WI38 (cell line): ENCODE results near the gene ANXA10.
"Not testable (repeated sequence)": the region's sequence is repeated elsewhere in the genome, so short reads cannot be mapped to it uniquely, and the experiment has no call there.

ENCODE experiments used
- H3K4me3 ChIP-seq: 2 replicates; pipeline ENCODE4 v1.5.1; 2011; ENCODE audit warnings: low read depth, mild to moderate bottlenecking, control low read depth, low read length
- TF ChIP-seq, protein P1 (sequence below): IDR thresholded peaks from 2 replicates; pipeline ENCODE4 v1.5.1; 2012; ENCODE audit warnings: low read depth, mild to moderate bottlenecking, control low read depth, low read length

Gene ANXA10

DNA sequence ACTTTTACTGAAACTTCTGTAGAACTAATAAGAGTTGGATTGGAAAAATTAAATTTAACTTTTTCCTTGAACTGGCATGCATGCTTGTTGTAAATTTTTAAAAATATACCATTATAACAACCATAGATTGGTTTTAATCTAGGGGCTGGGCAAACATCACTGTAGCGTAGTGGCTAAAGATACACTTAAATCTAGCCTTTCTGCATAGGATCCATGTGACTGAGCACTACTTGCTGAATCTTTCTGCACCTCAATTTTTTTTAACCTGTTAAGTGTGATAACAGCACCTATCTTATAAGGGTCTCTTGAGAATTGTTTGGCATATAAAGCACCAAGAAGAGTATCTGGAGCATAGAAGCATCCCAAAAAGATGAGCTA lies 4.1 kb downstream of the ANXA10 start:
- TF ChIP-seq, protein P1, sequence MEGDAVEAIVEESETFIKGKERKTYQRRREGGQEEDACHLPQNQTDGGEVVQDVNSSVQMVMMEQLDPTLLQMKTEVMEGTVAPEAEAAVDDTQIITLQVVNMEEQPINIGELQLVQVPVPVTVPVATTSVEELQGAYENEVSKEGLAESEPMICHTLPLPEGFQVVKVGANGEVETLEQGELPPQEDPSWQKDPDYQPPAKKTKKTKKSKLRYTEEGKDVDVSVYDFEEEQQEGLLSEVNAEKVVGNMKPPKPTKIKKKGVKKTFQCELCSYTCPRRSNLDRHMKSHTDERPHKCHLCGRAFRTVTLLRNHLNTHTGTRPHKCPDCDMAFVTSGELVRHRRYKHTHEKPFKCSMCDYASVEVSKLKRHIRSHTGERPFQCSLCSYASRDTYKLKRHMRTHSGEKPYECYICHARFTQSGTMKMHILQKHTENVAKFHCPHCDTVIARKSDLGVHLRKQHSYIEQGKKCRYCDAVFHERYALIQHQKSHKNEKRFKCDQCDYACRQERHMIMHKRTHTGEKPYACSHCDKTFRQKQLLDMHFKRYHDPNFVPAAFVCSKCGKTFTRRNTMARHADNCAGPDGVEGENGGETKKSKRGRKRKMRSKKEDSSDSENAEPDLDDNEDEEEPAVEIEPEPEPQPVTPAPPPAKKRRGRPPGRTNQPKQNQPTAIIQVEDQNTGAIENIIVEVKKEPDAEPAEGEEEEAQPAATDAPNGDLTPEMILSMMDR = no peak
- H3K4me3 ChIP-seq = no peak overlapping the region

DNA sequence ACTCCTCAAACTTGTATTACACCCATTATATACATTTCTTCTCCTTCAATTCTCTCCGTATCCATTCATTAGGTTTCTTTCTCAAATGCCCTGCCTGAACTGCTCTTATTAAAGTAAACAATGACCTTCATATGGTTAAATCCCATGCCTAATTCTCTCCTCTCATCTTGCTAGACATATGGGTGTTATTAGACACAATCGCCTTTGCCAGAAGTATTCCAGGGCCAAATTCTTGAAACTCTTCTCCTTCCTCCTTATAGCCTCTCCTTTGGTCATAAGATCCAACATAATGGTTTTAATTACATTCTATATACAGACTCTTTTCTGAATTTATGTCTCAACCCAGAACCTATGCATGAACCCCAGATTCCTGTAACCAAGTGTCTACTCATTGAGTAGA lies 4.8 kb downstream of the ANXA10 start:
- TF ChIP-seq, protein P1 = no peak
- H3K4me3 ChIP-seq = no peak overlapping the region

DNA sequence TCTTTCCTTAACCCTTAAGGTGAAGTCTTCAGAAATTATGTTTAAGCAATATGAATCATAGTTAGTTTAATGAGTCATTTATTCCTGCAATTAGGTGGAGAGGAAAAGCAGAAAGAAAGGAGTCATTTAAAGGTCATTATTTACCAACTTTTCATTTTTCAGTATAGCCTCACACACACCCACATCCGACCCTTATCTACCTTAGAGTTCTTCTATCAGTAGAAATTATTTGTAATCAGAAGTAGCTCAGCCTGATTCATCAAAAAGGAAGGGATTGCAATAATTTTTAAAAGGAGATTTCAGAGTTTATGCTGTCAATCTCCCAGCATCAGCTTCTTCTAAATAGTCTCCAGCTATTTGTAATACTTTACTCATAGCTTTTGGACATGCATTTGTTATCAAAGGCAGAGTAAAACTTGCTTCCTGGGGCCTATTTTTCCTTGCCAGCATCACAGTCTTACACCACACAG lies 5.9 kb downstream of the ANXA10 start:
- TF ChIP-seq, protein P1 = no peak

DNA sequence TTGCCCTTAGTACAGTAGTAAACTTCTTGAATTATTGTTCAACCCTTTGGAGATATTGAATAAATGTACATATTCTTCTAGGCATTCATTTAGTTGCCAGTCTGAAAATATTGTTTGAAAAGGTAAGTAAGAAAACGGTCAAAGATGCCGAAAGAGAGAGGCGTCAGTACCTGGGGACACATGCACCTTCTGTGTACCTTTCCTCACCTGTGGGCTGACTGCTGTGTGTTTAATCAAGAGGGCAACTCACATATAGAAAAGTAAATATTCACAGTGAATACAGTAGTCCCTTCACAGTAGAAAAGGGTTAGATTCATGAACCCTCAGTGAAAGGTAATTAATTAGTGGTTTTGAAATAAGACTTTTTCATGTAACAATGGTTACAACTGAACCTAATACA lies 6.9 kb downstream of the ANXA10 start:
- no peak overlapping the region for H3K4me3 ChIP-seq
- TF ChIP-seq, protein P1 = no peak

More for the DNA sequence above, 5.9 kb downstream of the ANXA10 start:
- H3K4me3 ChIP-seq = no peak overlapping the region

DNA sequence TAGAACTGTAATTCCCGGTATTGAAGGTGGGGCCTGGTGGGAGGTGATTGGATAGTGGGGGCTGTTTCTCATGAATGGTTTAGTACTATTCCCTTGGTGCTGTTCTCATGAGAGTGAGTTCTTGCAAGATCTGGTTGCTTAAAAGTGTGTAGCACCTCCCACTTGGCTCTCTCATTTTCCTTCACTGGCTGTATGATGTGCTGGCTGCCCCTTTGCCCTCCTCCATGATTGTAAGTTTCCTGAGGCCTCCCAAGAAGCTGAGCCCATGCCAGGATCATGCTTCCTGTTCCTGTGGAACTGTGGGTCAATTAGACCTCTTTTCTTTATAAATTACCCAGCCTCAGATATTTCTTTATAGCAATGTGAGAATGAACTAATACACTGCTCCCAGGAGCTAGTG lies 8.7 kb downstream of the ANXA10 start:
- TF ChIP-seq, protein P1 = no peak
- H3K4me3 ChIP-seq = no peak overlapping the region

DNA sequence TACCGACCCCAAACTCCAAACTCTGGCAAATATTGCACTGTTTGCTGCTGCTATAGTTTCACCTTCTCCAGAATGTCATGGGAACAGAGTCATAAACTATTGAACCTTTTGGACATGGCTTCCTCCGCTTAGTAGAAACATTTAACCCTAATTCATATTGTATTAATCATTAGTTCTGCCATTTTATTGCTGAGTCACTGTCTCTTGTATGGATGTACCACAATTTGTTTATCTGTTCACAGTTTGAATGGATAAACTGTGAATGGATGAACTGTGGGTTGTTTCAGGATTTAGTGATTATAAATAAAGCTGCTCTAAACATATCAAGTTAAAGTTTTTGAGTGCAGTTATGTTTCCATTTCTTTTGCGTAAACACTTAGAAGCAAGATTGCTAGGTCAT lies 10.1 kb downstream of the ANXA10 start:
- no peak overlapping the region for H3K4me3 ChIP-seq
- TF ChIP-seq, protein P1 = no peak

DNA sequence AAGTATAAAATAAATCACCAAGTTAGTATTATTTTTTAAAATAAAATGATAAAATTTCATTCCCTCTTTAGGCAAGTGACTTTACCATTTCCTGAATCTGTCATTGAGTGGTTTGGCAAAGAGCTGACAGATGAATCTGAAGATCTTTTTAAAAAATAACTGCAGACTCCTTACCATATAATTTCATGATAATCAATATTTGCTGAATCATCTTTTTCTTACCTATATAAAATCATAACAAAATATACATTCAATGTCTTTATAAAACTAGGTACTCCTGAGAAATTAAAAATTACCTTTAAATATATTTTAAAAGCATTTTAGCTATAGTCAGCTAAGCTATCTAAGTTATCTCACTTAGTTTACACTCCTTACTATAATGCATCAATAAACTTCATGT lies 17.2 kb downstream of the ANXA10 start:
- no peak overlapping the region for H3K4me3 ChIP-seq
- TF ChIP-seq, protein P1 = no peak

DNA sequence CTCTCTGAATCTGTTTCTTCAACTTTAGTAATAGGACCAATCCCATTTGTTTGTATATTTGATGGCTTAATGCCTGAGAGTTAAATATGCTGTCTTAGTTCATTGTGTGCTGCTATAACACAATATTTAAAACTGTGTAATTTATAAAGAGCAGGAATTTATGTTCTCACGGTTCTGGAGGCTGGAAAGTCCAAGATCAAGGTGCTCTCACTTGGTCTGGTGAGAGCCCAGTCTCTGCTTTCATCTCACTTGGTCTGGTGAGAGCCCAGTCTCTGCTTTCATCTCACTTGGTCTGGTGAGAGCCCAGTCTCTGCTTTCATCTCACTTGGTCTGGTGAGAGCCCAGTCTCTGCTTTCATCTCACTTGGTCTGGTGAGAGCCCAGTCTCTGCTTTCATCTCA lies 20.7 kb downstream of the ANXA10 start:
- not testable (repeated sequence) for H3K4me3 ChIP-seq
